ENCODE results near the gene CDK6.

CDK6 gene

GRCh38 chr7:92699966-92700514 is 136.3 kb downstream of the CDK6 start:
- DNase-seq (ENCODE audit: low read depth), result no peak
- H3K4me3 ChIP-seq (ENCODE audit: low read depth, low read length), result no peak overlapping the region
- no peak for TF ChIP-seq CTCF (IDR thresholded peaks at IDR 0.05; ENCODE audit: insufficient read depth, low read depth, low read length, missing control alignments)

- no peak for TF ChIP-seq CTCF (IDR thresholded peaks at IDR 0.05; ENCODE audit: insufficient read depth, low read depth, low read length, missing control alignments)
- H3K4me3 ChIP-seq (ENCODE audit: low read depth, low read length), result no peak overlapping the region
- DNase-seq (ENCODE audit: low read depth), result no peak
These were observed 136.8 kb downstream of the CDK6 start for GRCh38 chr7:92699560-92699959.

GRCh38 chr7:92698237-92698841 is 138.0 kb downstream of the CDK6 start:
- H3K4me3 ChIP-seq (ENCODE audit: low read depth, low read length), result no peak overlapping the region
- DNase-seq (ENCODE audit: low read depth), result no peak

GRCh38 chr7:92697414-92697813 is 139.0 kb downstream of the CDK6 start:
- TF ChIP-seq CTCF (IDR thresholded peaks at IDR 0.05; ENCODE audit: insufficient read depth, low read depth, low read length, missing control alignments), result no peak
- DNase-seq (ENCODE audit: low read depth), result no peak
- no peak overlapping the region for H3K4me3 ChIP-seq (ENCODE audit: low read depth, low read length)

More at GRCh38 chr7:92698237-92698841, 138.0 kb downstream of the CDK6 start:
- no peak for TF ChIP-seq CTCF (IDR thresholded peaks at IDR 0.05; ENCODE audit: insufficient read depth, low read depth, low read length, missing control alignments)

GRCh38 chr7:92697012-92697411 is 139.4 kb downstream of the CDK6 start:
- no peak overlapping the region for H3K4me3 ChIP-seq (ENCODE audit: low read depth, low read length)
- TF ChIP-seq CTCF (IDR thresholded peaks at IDR 0.05; ENCODE audit: insufficient read depth, low read depth, low read length, missing control alignments), result no peak
- DNase-seq (ENCODE audit: low read depth), result no peak

GRCh38 chr7:92696584-92696983 is 139.8 kb downstream of the CDK6 start:
- DNase-seq (ENCODE audit: low read depth), result no peak
- H3K4me3 ChIP-seq (ENCODE audit: low read depth, low read length), result no peak overlapping the region
- no peak for TF ChIP-seq CTCF (IDR thresholded peaks at IDR 0.05; ENCODE audit: insufficient read depth, low read depth, low read length, missing control alignments)

Data from GM12865 (cell line).